ENCODE measurements around the gene COL4A6. TPM values are rescaled to one million over a fixed set of nuclear protein-coding genes. Genes with fewer than 3 reads are reported as not detected.
A peak's percentile ranks its signal among the peaks of the same experiment; 100 is the strongest.

COL4A6 gene
- total RNA-seq, 1 experiment from 2014 or later, result under 0.01 TPM

- DNase-seq (ENCODE audit: low read depth in 1 of 2, low spot score in 2 of 2), result no peak
- H3K4me1 ChIP-seq (replicated peaks), result peaks cover 19% of the 10 kb centered on the region
- H3K4me3 ChIP-seq, result no peak overlapping the region
These were observed 134.0 kb downstream of the COL4A6 start for GRCh38 chrX:108304210-108304609.

GRCh38 chrX:108303682-108304081, 134.5 kb downstream of the COL4A6 start:
- Histone ChIP-seq H3K4me3 (no peak overlapping the region), H3K9me3 (replicated peaks) (no peaks in the 10 kb centered on the region), H3K27ac (no peak overlapping the region), H3K4me1 (replicated peaks) (peaks cover 15% of the 10 kb centered on the region), H3K27me3 (replicated peaks) (no peaks in the 10 kb centered on the region), H3K36me3 (no peaks in the 10 kb centered on the region)
- DNase-seq (ENCODE audit: low read depth in 1 of 2, low spot score in 2 of 2), result no peak

More at GRCh38 chrX:108304210-108304609, 134.0 kb downstream of the COL4A6 start:
- no peaks in the 10 kb centered on the region for H3K36me3 ChIP-seq
- H3K27ac ChIP-seq, result no peak overlapping the region
- no peaks in the 10 kb centered on the region for H3K27me3 ChIP-seq (replicated peaks)
- H3K9me3 ChIP-seq (replicated peaks), result no peaks in the 10 kb centered on the region

- Histone ChIP-seq H3K27ac (no peak overlapping the region), H3K4me3 (no peak overlapping the region)
- no peak for DNase-seq (ENCODE audit: low read depth in 1 of 2, low spot score in 2 of 2)
These were observed 138.5 kb downstream of the COL4A6 start for GRCh38 chrX:108299704-108300103.

GRCh38 chrX:108299101-108299591, 139.1 kb downstream of the COL4A6 start:
- no peaks in the 10 kb centered on the region for H3K4me1 ChIP-seq (replicated peaks)
- H3K4me3 ChIP-seq, result no peak overlapping the region
- H3K36me3 ChIP-seq, result no peaks in the 10 kb centered on the region
- no peaks in the 10 kb centered on the region for H3K27me3 ChIP-seq (replicated peaks)
- H3K9me3 ChIP-seq (replicated peaks), result no peaks in the 10 kb centered on the region
- no peak for DNase-seq (ENCODE audit: low read depth in 1 of 2, low spot score in 2 of 2)
- H3K27ac ChIP-seq, result no peak overlapping the region

More at GRCh38 chrX:108299704-108300103, 138.5 kb downstream of the COL4A6 start:
- Histone ChIP-seq H3K9me3 (replicated peaks) (no peaks in the 10 kb centered on the region), H3K27me3 (replicated peaks) (no peaks in the 10 kb centered on the region), H3K36me3 (no peaks in the 10 kb centered on the region), H3K4me1 (replicated peaks) (no peaks in the 10 kb centered on the region)

- H3K27ac ChIP-seq, result no peak overlapping the region
- H3K36me3 ChIP-seq, result no peaks in the 10 kb centered on the region
- H3K9me3 ChIP-seq (replicated peaks), result no peaks in the 10 kb centered on the region
- no peak overlapping the region for H3K4me3 ChIP-seq
- no peak for DNase-seq (ENCODE audit: low read depth in 1 of 2, low spot score in 2 of 2)
- H3K27me3 ChIP-seq (replicated peaks), result no peaks in the 10 kb centered on the region
- H3K4me1 ChIP-seq (replicated peaks), result no peaks in the 10 kb centered on the region
These were observed 140.0 kb downstream of the COL4A6 start for GRCh38 chrX:108298165-108298602.

GRCh38 chrX:108297290-108297689, 140.9 kb downstream of the COL4A6 start:
- no peaks in the 10 kb centered on the region for H3K36me3 ChIP-seq
- no peaks in the 10 kb centered on the region for H3K4me1 ChIP-seq (replicated peaks)
- no peak overlapping the region for H3K27ac ChIP-seq
- no peaks in the 10 kb centered on the region for H3K27me3 ChIP-seq (replicated peaks)
- no peak for DNase-seq (ENCODE audit: low read depth in 1 of 2, low spot score in 2 of 2)
- no peak overlapping the region for H3K4me3 ChIP-seq
- H3K9me3 ChIP-seq (replicated peaks), result no peaks in the 10 kb centered on the region

GRCh38 chrX:108292053-108292452, 146.2 kb downstream of the COL4A6 start:
- no peak overlapping the region for H3K4me3 ChIP-seq
- H3K4me1 ChIP-seq (replicated peaks), result no peaks in the 10 kb centered on the region
- no peaks in the 10 kb centered on the region for H3K36me3 ChIP-seq
- DNase-seq (ENCODE audit: low read depth in 1 of 2, low spot score in 2 of 2), result no peak
- H3K27me3 ChIP-seq (replicated peaks), result no peaks in the 10 kb centered on the region
- H3K9me3 ChIP-seq (replicated peaks), result no peaks in the 10 kb centered on the region
- no peak overlapping the region for H3K27ac ChIP-seq

- H3K4me1 ChIP-seq (replicated peaks), result no peaks in the 10 kb centered on the region
- no peak overlapping the region for H3K27ac ChIP-seq
- no peaks in the 10 kb centered on the region for H3K27me3 ChIP-seq (replicated peaks)
- no peak overlapping the region for H3K4me3 ChIP-seq
- DNase-seq (ENCODE audit: low read depth in 1 of 2, low spot score in 2 of 2), result no peak
- H3K36me3 ChIP-seq, result no peaks in the 10 kb centered on the region
- no peaks in the 10 kb centered on the region for H3K9me3 ChIP-seq (replicated peaks)
These were observed 152.3 kb downstream of the COL4A6 start for GRCh38 chrX:108285918-108286317.

GRCh38 chrX:108285356-108285755, 152.9 kb downstream of the COL4A6 start:
- Histone ChIP-seq H3K9me3 (replicated peaks) (no peaks in the 10 kb centered on the region), H3K27ac (no peak overlapping the region), H3K4me1 (replicated peaks) (no peaks in the 10 kb centered on the region), H3K27me3 (replicated peaks) (no peaks in the 10 kb centered on the region), H3K4me3 (no peak overlapping the region), H3K36me3 (no peaks in the 10 kb centered on the region)
- DNase-seq (ENCODE audit: low read depth in 1 of 2, low spot score in 2 of 2), result no peak

- Histone ChIP-seq H3K4me3 (no peak overlapping the region), H3K9me3 (replicated peaks) (no peaks in the 10 kb centered on the region), H3K4me1 (replicated peaks) (peaks cover 6% of the 10 kb centered on the region), H3K27me3 (replicated peaks) (no peaks in the 10 kb centered on the region), H3K27ac (no peak overlapping the region), H3K36me3 (no peaks in the 10 kb centered on the region)
- no peak for DNase-seq (ENCODE audit: low read depth in 1 of 2, low spot score in 2 of 2)
These were observed 162.5 kb downstream of the COL4A6 start for GRCh38 chrX:108275732-108276131.

- H3K4me3 ChIP-seq, result no peak overlapping the region
- no peak overlapping the region for H3K27ac ChIP-seq
- H3K4me1 ChIP-seq (replicated peaks), result peaks cover 9% of the 10 kb centered on the region
- no peaks in the 10 kb centered on the region for H3K36me3 ChIP-seq
- no peaks in the 10 kb centered on the region for H3K9me3 ChIP-seq (replicated peaks)
- no peak for DNase-seq (ENCODE audit: low read depth in 1 of 2, low spot score in 2 of 2)
- no peaks in the 10 kb centered on the region; the same call in 1 of the 2 replicates for H3K27me3 ChIP-seq (replicated peaks)
These were observed 166.8 kb downstream of the COL4A6 start for GRCh38 chrX:108271397-108271787.

GRCh38 chrX:108270739-108271396, 167.4 kb downstream of the COL4A6 start:
- H3K4me1 ChIP-seq (replicated peaks), result peaks cover 9% of the 10 kb centered on the region
- no peak overlapping the region for H3K4me3 ChIP-seq
- DNase-seq (ENCODE audit: low read depth in 1 of 2, low spot score in 2 of 2), result peak; percentile 42 to 51
- H3K27me3 ChIP-seq (replicated peaks), result no peaks in the 10 kb centered on the region; the same call in 1 of the 2 replicates
- no peaks in the 10 kb centered on the region for H3K36me3 ChIP-seq
- H3K27ac ChIP-seq, result no peak overlapping the region
- H3K9me3 ChIP-seq (replicated peaks), result no peaks in the 10 kb centered on the region

GRCh38 chrX:108270280-108270679, 167.9 kb downstream of the COL4A6 start:
- no peak for DNase-seq (ENCODE audit: low read depth in 1 of 2, low spot score in 2 of 2)
- H3K36me3 ChIP-seq, result no peaks in the 10 kb centered on the region
- no peak overlapping the region for H3K27ac ChIP-seq

GRCh38 chrX:108268434-108269080, 169.7 kb downstream of the COL4A6 start:
- no peak overlapping the region for H3K4me3 ChIP-seq
- peaks cover 9% of the 10 kb centered on the region for H3K4me1 ChIP-seq (replicated peaks)
- H3K9me3 ChIP-seq (replicated peaks), result no peaks in the 10 kb centered on the region
- DNase-seq (ENCODE audit: low read depth in 1 of 2, low spot score in 2 of 2), result no peak
- no peaks in the 10 kb centered on the region; the same call in 1 of the 2 replicates for H3K27me3 ChIP-seq (replicated peaks)
- H3K27ac ChIP-seq, result no peak overlapping the region
- H3K36me3 ChIP-seq, result no peaks in the 10 kb centered on the region

More at GRCh38 chrX:108270280-108270679, 167.9 kb downstream of the COL4A6 start:
- H3K27me3 ChIP-seq (replicated peaks), result no peaks in the 10 kb centered on the region; the same call in 1 of the 2 replicates
- no peaks in the 10 kb centered on the region for H3K9me3 ChIP-seq (replicated peaks)
- H3K4me3 ChIP-seq, result no peak overlapping the region
- peaks cover 9% of the 10 kb centered on the region for H3K4me1 ChIP-seq (replicated peaks)

Measured in SJSA1 (cell line).